GM04504 (cell line): ENCODE results near the gene ATRIP.

Experiments used
- DNase-seq: peaks from one replicate; pipeline ENCODE4 v3.0.0-alpha.2; 2012; ENCODE audit warnings: low read depth

Gene ATRIP

GRCh38 chr3:48410205-48411040, 36.1 kb upstream of the ATRIP start:
- no peak for DNase-seq

DNA sequence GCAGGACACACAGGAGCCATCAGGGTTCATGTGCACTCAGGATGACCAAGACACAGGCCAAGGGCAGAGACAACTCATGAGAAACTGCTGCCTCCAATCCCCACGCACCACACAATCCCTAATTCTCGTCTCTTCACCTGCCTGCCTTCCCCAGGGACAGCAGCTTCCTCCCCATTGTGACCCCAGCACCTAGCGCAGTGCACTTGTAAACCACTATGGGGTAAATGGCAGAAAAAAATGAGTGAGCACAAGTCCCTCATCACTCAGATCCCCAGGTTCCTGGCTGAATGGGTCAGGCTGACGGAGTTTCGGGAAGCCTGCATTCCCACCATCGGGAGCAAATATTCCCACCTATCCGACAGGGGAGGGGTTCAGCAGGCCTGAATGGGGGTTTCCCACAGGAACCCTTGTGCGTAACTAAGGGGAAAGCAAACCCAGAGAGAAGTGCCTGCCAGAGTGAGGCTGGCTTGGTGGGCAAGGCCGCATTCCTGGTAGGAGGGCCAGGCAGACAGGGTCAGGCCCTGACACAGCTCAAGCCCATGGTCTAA, 35.4 kb upstream of the ATRIP start:
- no peak for DNase-seq

- no peak for DNase-seq
These were observed 34.7 kb upstream of the ATRIP start for GRCh38 chr3:48411606-48412374.

- no peak for DNase-seq
These were observed 34.0 kb upstream of the ATRIP start for GRCh38 chr3:48412375-48413001.

GRCh38 chr3:48413086-48413485, 33.5 kb upstream of the ATRIP start:
- DNase-seq = no peak

GRCh38 chr3:48413611-48414010, 32.9 kb upstream of the ATRIP start:
- no peak for DNase-seq

DNA sequence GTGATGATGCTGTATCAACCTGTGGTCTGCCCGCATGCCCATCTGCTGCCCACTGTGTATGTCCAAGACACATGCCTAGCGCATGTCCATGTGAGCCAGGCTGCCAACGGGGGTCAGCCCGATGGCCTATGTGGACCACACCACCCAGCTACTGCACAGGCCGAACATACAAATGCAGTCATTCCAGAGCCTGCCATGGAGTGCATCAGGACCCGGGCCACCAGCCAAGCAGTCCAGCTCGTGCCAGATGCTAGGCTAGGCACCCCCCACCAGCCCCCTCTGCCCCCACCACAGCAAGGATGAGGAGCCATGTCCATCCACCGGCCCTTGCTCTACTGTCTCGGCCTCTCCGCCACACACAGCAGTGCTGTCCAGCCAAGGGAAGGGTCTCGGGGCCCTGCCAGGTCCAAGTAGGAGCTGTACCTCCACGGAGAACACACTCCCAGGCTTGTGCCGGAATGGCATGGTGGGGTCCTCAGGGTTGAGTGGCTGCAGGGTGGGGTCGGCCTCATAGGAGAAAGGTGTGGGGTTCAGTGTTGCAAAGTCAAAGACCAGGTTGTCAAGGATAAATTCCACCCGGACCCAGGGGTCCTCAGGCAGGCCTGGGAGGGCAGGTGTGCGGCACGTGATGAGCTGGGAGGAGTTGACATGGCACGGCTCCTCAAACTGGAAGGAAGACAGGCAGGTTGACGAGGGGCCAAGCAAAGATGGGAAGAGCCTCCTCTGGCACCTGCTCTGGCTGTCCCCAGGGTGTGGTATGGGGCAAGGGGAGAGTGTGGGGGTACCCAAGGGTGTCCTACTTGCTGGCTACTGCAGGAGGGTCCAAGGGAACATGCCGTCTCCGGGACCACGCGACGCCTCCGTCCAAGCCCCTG, 31.9 kb upstream of the ATRIP start:
- no peak for DNase-seq

GRCh38 chr3:48415251-48415953, 31.1 kb upstream of the ATRIP start:
- DNase-seq = no peak

- no peak for DNase-seq
These were observed 30.4 kb upstream of the ATRIP start for GRCh38 chr3:48416091-48416505.

GRCh38 chr3:48416546-48416945, 30.0 kb upstream of the ATRIP start:
- DNase-seq = no peak

GRCh38 chr3:48417529-48418108, 28.9 kb upstream of the ATRIP start:
- DNase-seq = no peak

GRCh38 chr3:48418140-48418539, 28.4 kb upstream of the ATRIP start:
- DNase-seq = no peak

DNA sequence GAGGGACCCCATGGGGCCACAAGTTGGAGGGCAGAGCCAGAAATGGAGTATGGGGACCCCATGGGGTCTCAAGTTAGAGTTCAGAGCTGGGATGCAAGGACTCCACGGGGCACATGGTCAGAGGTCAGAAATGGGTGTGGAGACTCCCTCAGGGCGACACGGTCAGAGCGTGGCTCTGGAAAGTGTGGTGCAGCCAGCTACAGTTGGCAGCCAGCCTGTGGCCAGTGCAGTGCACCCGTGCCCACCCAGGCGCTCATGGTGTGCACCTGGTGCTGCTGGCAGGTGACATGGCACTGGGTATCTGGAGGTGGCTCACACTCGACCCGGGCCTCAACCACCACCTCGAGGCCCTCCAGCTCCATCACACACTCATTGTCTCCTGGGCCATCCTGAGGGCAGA, 27.9 kb upstream of the ATRIP start:
- DNase-seq = no peak

DNA sequence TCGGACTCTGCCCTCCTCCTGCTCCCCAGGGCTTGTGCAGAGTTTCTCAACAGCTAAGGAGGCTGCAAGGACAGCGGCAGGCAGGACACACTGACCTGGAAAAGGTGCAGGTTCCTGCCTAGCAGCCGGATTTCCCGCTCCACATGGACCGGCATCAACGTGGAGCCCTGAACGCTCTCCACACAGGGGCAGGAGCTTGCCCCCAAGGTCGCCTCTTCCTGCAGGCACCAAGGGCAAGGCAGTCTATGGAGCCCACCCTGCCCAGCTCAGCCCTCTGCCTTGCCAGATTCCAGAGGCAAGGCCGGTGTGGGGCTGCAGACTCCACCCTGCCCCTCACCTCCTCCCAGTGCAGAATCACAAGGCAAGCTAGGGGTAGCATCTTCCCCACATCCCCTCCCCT, 27.4 kb upstream of the ATRIP start:
- DNase-seq = no peak

DNA sequence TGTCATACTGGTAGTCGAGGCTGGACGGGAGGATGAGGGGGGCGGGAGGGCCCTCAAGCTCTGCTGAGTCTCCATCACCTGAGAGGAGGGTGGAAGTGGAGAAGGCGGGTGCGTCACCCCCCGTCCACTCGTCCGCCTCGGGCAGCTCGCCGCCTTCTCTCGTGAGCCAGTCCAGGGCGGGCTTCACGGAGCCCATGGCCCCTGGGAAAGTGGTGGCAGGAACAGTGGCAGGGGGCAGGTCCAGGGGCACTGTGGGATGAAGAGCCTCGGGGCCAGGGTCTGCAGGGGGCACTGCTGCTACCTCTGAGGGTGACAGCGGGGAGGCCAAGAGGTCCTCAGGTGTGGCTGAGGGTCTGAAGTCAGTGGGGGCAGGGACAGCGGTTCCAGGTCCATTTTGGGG, 26.9 kb upstream of the ATRIP start:
- no peak for DNase-seq

- no peak for DNase-seq
These were observed 26.0 kb upstream of the ATRIP start for GRCh38 chr3:48420561-48420960.

GRCh38 chr3:48422272-48422671, 24.3 kb upstream of the ATRIP start:
- DNase-seq = no peak

DNA sequence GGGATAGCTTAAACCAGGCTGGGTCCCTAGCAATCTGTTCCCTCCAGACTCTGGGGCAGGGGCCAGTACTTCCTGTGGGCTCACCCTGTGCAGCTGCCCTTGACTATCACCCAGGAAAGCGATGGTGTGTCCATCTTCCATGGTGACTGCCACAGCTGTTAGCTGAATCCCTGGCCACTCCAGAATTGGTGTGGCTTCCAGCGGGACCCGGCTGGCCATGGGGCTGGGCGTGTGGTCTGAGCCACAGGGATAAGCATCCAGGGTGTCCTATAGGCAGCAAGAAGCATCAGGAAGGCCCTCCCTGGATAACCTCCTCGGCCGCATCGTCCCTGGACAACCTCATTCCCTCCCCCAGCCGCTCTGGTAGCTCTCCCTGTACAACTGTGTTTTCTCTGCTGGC, 23.9 kb upstream of the ATRIP start:
- DNase-seq = no peak

DNA sequence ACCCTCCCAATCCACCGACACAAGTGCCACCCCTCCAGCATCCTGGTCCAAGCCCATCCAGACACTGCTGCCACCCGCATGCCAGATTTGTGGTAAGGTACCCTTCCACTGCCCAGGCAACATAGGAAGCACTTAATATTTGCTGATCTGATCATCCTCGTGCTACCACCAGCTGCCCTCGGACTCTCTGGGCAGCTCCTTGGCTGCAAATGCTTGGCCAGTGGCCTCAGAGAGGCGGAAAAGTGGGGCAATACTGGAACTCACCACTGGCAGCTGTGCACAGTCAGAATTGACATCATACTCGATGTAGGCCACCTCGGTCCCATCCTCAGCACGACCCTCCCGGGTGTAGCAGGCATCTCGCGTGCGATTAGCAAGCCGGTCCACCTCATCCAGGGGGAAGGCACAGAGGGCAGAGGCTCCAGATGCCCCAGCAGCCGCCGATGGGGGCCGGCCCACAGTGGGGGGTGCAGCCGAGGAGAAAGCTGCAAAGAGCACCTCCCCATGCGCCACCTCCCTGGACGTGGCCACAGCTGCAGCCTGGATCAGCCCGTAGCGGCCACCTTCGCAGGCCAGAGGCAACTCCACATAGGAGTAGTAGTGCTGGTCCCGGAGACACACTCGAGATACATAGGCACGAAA, 23.2 kb upstream of the ATRIP start:
- no peak for DNase-seq
